Measurements from ENCODE around the gene NOTCH1.

The NOTCH1 gene

GRCh38 chr9:136496801-136497620, 48.8 kb downstream of the NOTCH1 start:
- Mint-ChIP-seq H3K9me3 (no peaks in the 10 kb centered on the region), H3K4me1 (peaks cover 8% of the 10 kb centered on the region), H3K4me3 (no peak overlapping the region), H3K27ac (no peak overlapping the region), H3K27me3 (ENCODE audit: low read depth) (no peaks in the 10 kb centered on the region), H3K36me3 (ENCODE audit: low read depth) (peaks cover 17% of the 10 kb centered on the region)
- no peak for TF ChIP-seq CTCF (IDR thresholded peaks at IDR 0.05; ENCODE audit: unreplicated experiment in 3 of 3)

- peaks cover 13% of the 10 kb centered on the region for H3K36me3 Mint-ChIP-seq (ENCODE audit: low read depth)
- peaks cover 8% of the 10 kb centered on the region for H3K4me1 Mint-ChIP-seq
- no peaks in the 10 kb centered on the region for H3K9me3 Mint-ChIP-seq
- no peak overlapping the region for H3K4me3 Mint-ChIP-seq
- no peaks in the 10 kb centered on the region for H3K27me3 Mint-ChIP-seq (ENCODE audit: low read depth)
- no peak overlapping the region for H3K27ac Mint-ChIP-seq
- TF ChIP-seq CTCF (IDR thresholded peaks at IDR 0.05; ENCODE audit: unreplicated experiment in 3 of 3), result no peak
Measured at GRCh38 chr9:136496181-136496580, 49.7 kb downstream of the NOTCH1 start.

GRCh38 chr9:136495238-136495800, 50.5 kb downstream of the NOTCH1 start:
- TF ChIP-seq CTCF (IDR thresholded peaks at IDR 0.05; ENCODE audit: unreplicated experiment in 3 of 3), result no peak
- Mint-ChIP-seq H3K4me1 (peaks cover 8% of the 10 kb centered on the region), H3K4me3 (no peak overlapping the region), H3K9me3 (no peaks in the 10 kb centered on the region), H3K27me3 (ENCODE audit: low read depth) (no peaks in the 10 kb centered on the region), H3K36me3 (ENCODE audit: low read depth) (peaks cover 13% of the 10 kb centered on the region), H3K27ac (no peak overlapping the region)

- Mint-ChIP-seq H3K9me3 (no peaks in the 10 kb centered on the region), H3K4me1 (peaks cover 8% of the 10 kb centered on the region), H3K36me3 (ENCODE audit: low read depth) (peaks cover 11% of the 10 kb centered on the region), H3K4me3 (no peak overlapping the region), H3K27ac (peak overlapping the region in 1 of 3 experiments; percentile 61), H3K27me3 (ENCODE audit: low read depth) (no peaks in the 10 kb centered on the region)
- TF ChIP-seq CTCF (IDR thresholded peaks at IDR 0.05; ENCODE audit: unreplicated experiment in 3 of 3), result no peak
Measured at GRCh38 chr9:136494531-136495215, 51.2 kb downstream of the NOTCH1 start.

GRCh38 chr9:136494012-136494411, 51.8 kb downstream of the NOTCH1 start:
- Mint-ChIP-seq H3K4me1 (peaks cover 8% of the 10 kb centered on the region), H3K27ac (peak overlapping the region in 1 of 3 experiments; percentile 61)
- no peak for TF ChIP-seq CTCF (IDR thresholded peaks at IDR 0.05; ENCODE audit: unreplicated experiment in 3 of 3)

More at GRCh38 chr9:136494012-136494411, 51.8 kb downstream of the NOTCH1 start:
- H3K9me3 Mint-ChIP-seq, result no peaks in the 10 kb centered on the region
- peaks cover 9% of the 10 kb centered on the region for H3K36me3 Mint-ChIP-seq (ENCODE audit: low read depth)
- no peaks in the 10 kb centered on the region for H3K27me3 Mint-ChIP-seq (ENCODE audit: low read depth)
- H3K4me3 Mint-ChIP-seq, result no peak overlapping the region

Data from nephron (organoid).